Keratinocyte (primary cell): Measurements from ENCODE around the gene GOLPH3L. TPM values are rescaled to one million over a fixed set of nuclear protein-coding genes. Genes with fewer than 3 reads are reported as not detected.
A peak's percentile ranks its signal among the peaks of the same experiment; 100 is the strongest.

Experiments
- DNase-seq: peaks from one replicate; pipeline ENCODE4 v3.0.0-alpha.2; 2011; ENCODE audit warnings: low read depth, missing footprints, low spot score
- FAIRE-seq: peaks from 2 replicates; lab custom pipeline; 2011; peaks lifted over from hg19 to GRCh38; lab: Jason Lieb, UNC
- H2AFZ ChIP-seq: 2 replicates; pipeline ENCODE4 v1.6.0; 2012; ENCODE audit warnings: low read length, control low read depth, inconsistent platforms; ENCODE audit not compliant: control insufficient read depth
- H3K27ac ChIP-seq: 2 replicates; pipeline ENCODE4 v1.5.1; 2011; ENCODE audit warnings: low read length; ENCODE audit not compliant: control insufficient read depth, insufficient read depth
- H3K27me3 ChIP-seq: 3 replicates; pipeline ENCODE4 v1.6.0; 2011; ENCODE audit warnings: low read length; ENCODE audit not compliant: control insufficient read depth, insufficient read depth; ENCODE audit errors: extremely low read depth
- H3K36me3 ChIP-seq, 2 experiments: 2 replicates in 1 of 2; 3 replicates in 1 of 2; pipeline ENCODE4 v1.5.1; 2011; ENCODE audit warnings: low read length in 2 of 2, mild to moderate bottlenecking in 1 of 2; ENCODE audit not compliant: control insufficient read depth in 2 of 2, insufficient read depth in 2 of 2; ENCODE audit errors: extremely low read depth in 1 of 2
- H3K4me1 ChIP-seq: 3 replicates; pipeline ENCODE4 v1.5.1; 2011; ENCODE audit warnings: low read length; ENCODE audit not compliant: control insufficient read depth, insufficient read depth; ENCODE audit errors: extremely low read depth
- H3K4me2 ChIP-seq: 3 replicates; pipeline ENCODE4 v1.6.0; 2011; ENCODE audit warnings: low read depth, low read length; ENCODE audit not compliant: control insufficient read depth, insufficient read depth; ENCODE audit errors: extremely low read depth
- H3K4me3 ChIP-seq, 3 experiments: fragments of 200-600 bp in 1 of 3; sonication (generic) in 1 of 3; 2 replicates in 2 of 3; 3 replicates in 1 of 3; pipeline ENCODE4 v1.5.1; 2011 to 2016; ENCODE audit warnings: low read length in 3 of 3, mild to moderate bottlenecking in 3 of 3, control low read depth in 2 of 3, inconsistent platforms in 1 of 3, low read depth in 1 of 3, mixed read lengths in 1 of 3, mixed run types in 1 of 3, moderate library complexity in 1 of 3; ENCODE audit not compliant: control insufficient read depth in 2 of 3, insufficient read depth in 2 of 3; ENCODE audit errors: extremely low read depth in 1 of 3
- H3K79me2 ChIP-seq: 2 replicates; pipeline ENCODE4 v1.6.0; 2012; ENCODE audit warnings: low read length; ENCODE audit not compliant: control insufficient read depth, insufficient read depth
- H3K9ac ChIP-seq: 3 replicates; pipeline ENCODE4 v1.6.0; 2011; ENCODE audit warnings: low read length; ENCODE audit not compliant: control insufficient read depth, insufficient read depth; ENCODE audit errors: extremely low read depth
- H3K9me1 ChIP-seq: 3 replicates; pipeline ENCODE4 v1.6.0; 2011; ENCODE audit warnings: low read length; ENCODE audit not compliant: control insufficient read depth, insufficient read depth; ENCODE audit errors: extremely low read depth
- H3K9me3 ChIP-seq: 2 replicates; pipeline ENCODE4 v1.5.1; 2012; ENCODE audit warnings: low read depth, low read length; ENCODE audit not compliant: control insufficient read depth
- H4K20me1 ChIP-seq: 3 replicates; pipeline ENCODE4 v1.6.0; 2011; ENCODE audit warnings: low read length; ENCODE audit not compliant: control insufficient read depth, insufficient read depth; ENCODE audit errors: extremely low read depth
- CTCF ChIP-seq, 3 experiments: IDR thresholded peaks in 1 of 3; conservative IDR thresholded peaks in 1 of 3; optimal IDR thresholded peaks in 1 of 3; 2 replicates in 2 of 3; 3 replicates in 1 of 3; pipeline versions ENCODE3 to v1.5.1; 2011; ENCODE audit warnings: low read length in 3 of 3, mild to moderate bottlenecking in 3 of 3, moderate library complexity in 2 of 3, control low read depth in 1 of 3, inconsistent platforms in 1 of 3; ENCODE audit not compliant: insufficient read depth in 2 of 3; ENCODE audit errors: extremely low read depth in 1 of 3
- EZH2 ChIP-seq: IDR thresholded peaks from one replicate; pipeline ENCODE4 v1.6.1; 2012; ENCODE audit warnings: inconsistent platforms, mild to moderate bottlenecking, low read length, moderate library complexity
- dilution Hi-C: fragments of 300-500 bp; cut with MboI; formaldehyde crosslinking; loops from one replicate; pipeline ENCODE4 v1.7.0; 2020; ENCODE audit warnings: low sequenced_read_pairs; ENCODE audit not compliant: extremely low pct_ligation_motif_present
- polyA plus RNA-seq, 5 experiments: library from polyadenylated mRNA; depleted of rRNA in 3 of 5; stranded (reverse) in 3 of 5; stranded (forward) in 1 of 5; unstranded in 1 of 5; fragments of >200 nt; gene quantifications; 1 replicate in 1 of 5; 2 replicates in 3 of 5; 3 replicates in 1 of 5; pipeline versions ENCODE4 v1.2.1 to v1.2.3, GENCODE V29; 2011 to 2012; ENCODE audit warnings: missing spikeins in 2 of 5, low read depth in 1 of 5, low replicate concordance in 1 of 5

The GOLPH3L gene
- polyA plus RNA-seq, 1 donor (not counting 4 experiments of a cell fraction or from before 2014, with no cell fraction given): 22.2 TPM

DNA sequence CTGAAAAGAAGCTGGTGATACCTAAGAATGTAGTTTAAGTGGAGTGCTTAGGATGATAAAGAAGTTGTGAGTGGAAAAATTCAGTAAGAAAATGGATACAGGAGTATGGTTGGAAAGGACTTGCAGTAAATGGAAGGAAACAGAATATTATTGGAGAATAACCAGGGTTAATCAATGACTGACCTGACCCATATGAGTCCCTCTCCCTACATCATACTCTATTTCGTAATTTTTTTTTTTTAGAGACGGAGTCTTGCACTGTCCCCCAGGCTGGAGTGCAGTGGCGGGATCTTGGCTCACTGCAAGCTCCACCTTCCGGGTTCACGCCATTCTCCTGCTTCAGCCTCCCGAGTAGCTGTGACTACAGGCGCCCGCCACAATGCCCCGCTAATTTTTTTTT, 34.1 kb downstream of the GOLPH3L start:
- no peak overlapping the region for H3K4me3 ChIP-seq
- TF ChIP-seq EZH2 (no peak), CTCF (optimal IDR thresholded peaks at IDR 0.05 in 1 of 3, IDR thresholded peaks at IDR 0.05 in 1 of 3, conservative IDR thresholded peaks at IDR 0.05 in 1 of 3; ENCODE audit: extremely low read depth in 1 of 3, insufficient read depth in 2 of 3, low read length in 3 of 3) (no peak)
- H3K27me3 ChIP-seq: no peaks in the 10 kb centered on the region
- H3K9ac ChIP-seq: no peak overlapping the region
- FAIRE-seq: no peak
- dilution Hi-C loops: no loop called here
- H3K9me3 ChIP-seq: peaks cover 2% of the 10 kb centered on the region
- H3K79me2 ChIP-seq: no peaks in the 10 kb centered on the region
- peaks cover 4 to 13% of the 10 kb centered on the region in 2 experiments for H3K36me3 ChIP-seq
- H3K4me2 ChIP-seq: no peak overlapping the region
- no peak overlapping the region for H3K27ac ChIP-seq
- H4K20me1 ChIP-seq: no peaks in the 10 kb centered on the region
- no peaks in the 10 kb centered on the region for H3K9me1 ChIP-seq
- no peak overlapping the region for H2AFZ ChIP-seq
- no peak for DNase-seq
- peaks cover 14% of the 10 kb centered on the region for H3K4me1 ChIP-seq

DNA sequence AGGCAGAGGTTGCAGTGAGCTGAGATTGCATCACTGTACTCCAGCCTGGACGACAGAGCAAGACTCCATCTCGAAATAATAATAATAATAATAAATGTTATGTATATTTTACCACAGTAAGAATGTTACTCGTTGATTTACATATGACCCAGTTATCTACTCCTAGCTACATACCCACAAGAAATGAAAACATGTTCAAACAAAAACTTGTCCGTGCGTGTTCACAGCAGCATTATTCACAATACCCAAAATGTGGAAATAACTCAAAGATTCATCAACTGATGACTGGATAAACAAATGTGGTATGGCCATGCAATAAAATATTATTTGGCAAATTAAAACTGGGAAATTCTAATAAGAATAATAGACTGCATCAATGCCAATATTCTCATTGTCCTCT, 35.8 kb downstream of the GOLPH3L start:
- H3K4me1 ChIP-seq: peaks cover 14% of the 10 kb centered on the region
- H3K27me3 ChIP-seq: no peaks in the 10 kb centered on the region
- dilution Hi-C loops: no loop called here
- peak; percentile 28 for DNase-seq
- H3K4me3 ChIP-seq: no peak overlapping the region
- H3K79me2 ChIP-seq: no peaks in the 10 kb centered on the region
- no peak overlapping the region for H3K4me2 ChIP-seq
- no peak overlapping the region for H3K9ac ChIP-seq
- H3K27ac ChIP-seq: peak overlapping the region; percentile 73
- no peak for TF ChIP-seq CTCF (optimal IDR thresholded peaks at IDR 0.05 in 1 of 3, IDR thresholded peaks at IDR 0.05 in 1 of 3, conservative IDR thresholded peaks at IDR 0.05 in 1 of 3; ENCODE audit: extremely low read depth in 1 of 3, insufficient read depth in 2 of 3, low read length in 3 of 3)
- TF ChIP-seq EZH2: no peak
- peak; percentile 23 for FAIRE-seq
- H4K20me1 ChIP-seq: no peaks in the 10 kb centered on the region
- H3K36me3 ChIP-seq: peaks cover 4 to 13% of the 10 kb centered on the region in 2 experiments
- H2AFZ ChIP-seq: no peak overlapping the region
- H3K9me1 ChIP-seq: no peaks in the 10 kb centered on the region
- peaks cover 2% of the 10 kb centered on the region for H3K9me3 ChIP-seq
